ENCODE measurements around the gene ST3GAL4.

The ST3GAL4 gene

DNA sequence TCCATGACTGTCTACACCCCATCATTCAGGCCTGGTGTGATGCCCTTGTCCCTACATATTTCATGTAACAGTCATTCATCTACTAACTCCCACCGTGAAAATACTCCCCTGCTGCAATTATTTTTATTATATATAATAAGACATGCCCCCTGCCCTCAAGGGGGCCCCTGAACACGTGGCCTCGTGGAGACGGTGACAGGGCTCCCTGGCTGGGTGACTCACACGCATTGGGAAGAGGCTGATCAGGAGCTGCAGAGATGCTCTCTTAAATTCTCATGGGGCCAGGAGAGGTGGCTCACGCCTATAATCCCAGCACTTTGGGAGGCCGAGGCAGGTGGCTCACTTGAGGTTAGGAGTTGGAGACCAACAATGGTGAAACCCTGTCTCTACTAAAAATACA, 88.6 kb downstream of the ST3GAL4 start:
- DNase-seq (ENCODE audit: low read depth, low spot score), result no peak

DNA sequence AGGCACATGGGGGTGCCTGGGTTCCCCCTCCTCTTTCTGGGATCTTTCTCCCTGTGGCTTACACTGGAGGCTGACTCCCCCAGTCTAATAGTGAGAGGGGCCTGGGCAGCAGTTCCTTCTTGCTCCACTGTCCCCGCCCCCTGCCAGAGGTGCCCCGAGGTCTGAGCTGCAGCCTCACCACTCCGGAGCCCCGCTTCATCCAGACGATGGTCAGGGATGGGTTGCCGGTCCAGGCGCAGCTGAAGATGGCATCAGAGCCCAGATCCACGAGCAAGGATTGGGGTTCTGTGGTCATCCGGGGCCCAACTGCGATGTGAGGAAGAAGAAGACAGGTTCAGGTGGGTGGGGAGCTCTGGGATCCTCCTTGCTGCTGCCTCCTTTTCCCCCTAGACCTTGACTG, 91.1 kb downstream of the ST3GAL4 start:
- DNase-seq (ENCODE audit: low read depth, low spot score), result no peak

DNA sequence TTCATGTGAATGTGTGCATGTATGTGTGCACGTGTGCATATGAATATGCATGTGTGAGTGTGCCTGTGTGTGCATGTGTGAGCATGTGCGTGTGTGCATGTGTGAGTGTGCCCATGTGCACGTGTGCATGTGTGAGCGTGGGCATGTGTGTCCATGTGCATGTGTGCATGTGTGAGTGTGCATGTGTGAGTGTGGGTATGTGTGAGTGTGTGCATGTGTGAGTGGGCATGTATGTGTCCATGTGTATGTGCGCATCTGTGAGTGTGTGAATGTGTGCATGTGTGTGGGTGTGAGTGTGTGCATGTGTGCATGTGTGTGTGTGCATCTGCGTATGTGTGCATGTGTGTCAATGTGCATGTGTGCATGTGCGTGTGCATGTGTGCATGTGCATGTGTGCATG, 94.7 kb downstream of the ST3GAL4 start:
- no peak for DNase-seq (ENCODE audit: low read depth, low spot score)

DNA sequence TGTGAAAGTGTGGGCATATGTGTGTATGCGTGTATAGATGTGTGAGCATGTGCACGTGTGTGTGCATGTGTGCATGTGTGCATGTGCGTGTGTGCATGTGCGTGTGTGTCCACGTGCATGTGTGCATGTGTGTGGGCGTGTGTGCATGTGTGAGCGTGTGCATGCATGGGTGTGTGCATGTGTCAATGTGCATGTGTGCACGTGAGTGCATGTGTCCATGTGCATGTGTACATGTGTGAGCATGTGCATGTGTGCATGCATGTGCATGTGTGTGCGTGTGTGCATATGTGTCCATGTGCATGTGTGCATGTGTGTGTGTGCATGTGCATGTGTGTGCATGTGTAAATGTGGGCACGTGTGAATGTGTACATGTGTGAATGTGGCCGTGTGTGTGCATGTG, 95.3 kb downstream of the ST3GAL4 start:
- DNase-seq (ENCODE audit: low read depth, low spot score), result no peak

DNA sequence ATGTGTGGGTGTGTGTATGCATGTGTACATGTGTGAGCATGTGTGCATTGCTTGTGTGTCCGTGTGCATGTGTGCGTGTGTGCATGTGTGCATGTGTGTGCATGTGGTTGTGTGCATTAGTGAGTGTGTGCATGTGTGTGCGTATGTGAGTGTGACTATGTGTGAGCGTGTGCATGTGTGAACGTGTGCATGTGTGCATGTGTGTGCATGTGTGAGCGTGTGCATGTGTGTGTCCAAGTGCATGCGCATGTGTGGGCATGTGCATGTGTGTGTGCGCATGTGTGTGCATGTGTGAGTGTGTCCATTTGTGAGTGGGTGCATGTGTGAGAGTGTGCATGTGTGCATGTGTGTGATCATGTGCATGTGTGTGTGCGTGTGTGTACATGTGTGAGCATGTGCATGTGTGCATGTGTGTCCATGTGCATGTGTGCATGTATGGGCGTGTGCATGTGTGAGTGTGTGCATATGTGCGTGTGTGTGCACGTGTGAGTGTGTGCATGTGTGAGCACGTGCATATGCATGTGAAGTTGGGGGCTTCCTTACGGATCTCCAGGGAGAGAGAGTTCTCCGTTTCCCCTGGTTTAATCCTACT, 95.8 kb downstream of the ST3GAL4 start:
- no peak for DNase-seq (ENCODE audit: low read depth, low spot score)

DNA sequence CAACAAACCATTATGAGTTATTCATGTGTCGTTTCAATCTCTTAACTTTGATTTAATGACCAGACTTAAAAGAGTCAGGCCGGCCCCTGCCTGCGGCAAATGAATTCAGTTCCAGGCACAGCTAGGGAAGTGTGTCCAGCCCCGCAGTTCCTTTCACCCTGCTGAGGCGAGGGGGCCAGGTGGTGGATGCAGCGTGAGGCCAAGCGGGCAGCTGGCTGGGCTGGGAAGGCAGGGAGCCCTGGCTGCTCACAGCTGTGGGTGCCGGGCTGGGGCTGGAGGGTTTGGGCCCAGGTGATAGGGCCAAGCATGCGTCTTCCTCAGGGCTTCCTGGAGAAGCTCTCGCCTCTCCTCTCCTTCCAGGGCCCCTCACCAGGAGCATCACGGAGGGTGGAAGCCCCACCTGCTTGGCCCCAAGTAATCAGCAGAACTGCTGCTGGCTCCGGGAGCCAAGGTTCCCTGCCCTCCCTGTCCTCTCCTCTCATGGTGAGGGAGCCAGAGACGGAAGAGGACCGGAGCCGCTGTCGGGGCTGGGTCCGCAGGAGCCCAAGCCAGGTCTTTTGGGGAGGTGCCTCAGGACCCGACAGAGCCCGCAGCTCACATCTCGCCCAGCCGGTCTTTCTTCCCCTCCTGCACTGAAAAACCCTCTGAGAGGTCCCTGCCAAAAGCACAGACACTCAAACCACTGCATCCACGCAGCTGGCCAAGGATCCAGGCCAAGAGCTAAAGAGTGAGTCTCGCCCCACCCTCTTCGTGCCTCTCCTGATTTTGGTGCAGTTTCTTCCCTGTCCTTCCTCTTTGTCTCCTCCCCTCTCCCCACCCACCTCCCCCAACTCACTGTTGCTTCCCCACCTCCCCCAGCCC, 97.0 kb downstream of the ST3GAL4 start:
- DNase-seq (ENCODE audit: low read depth, low spot score), result no peak

DNA sequence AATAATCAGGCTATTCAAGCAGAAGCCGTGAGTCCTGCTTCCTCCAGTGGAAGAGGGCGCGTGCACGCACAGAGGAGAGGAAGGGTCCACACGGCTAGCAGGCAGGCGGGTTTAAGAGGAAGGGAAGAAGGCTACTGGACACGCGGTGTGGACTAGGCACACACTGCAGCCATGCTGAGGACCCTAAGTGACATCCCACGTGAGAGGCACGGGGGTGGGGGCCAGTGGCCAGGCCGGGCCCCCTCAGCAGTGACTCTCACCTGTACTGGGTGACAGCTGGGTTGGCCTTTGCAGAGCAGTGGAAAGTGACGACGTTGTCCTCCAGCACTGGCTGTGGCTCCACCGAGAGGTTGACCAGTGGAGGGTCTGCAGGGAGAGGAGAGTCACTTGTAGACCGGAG, 100.6 kb downstream of the ST3GAL4 start:
- no peak for DNase-seq (ENCODE audit: low read depth, low spot score)

DNA sequence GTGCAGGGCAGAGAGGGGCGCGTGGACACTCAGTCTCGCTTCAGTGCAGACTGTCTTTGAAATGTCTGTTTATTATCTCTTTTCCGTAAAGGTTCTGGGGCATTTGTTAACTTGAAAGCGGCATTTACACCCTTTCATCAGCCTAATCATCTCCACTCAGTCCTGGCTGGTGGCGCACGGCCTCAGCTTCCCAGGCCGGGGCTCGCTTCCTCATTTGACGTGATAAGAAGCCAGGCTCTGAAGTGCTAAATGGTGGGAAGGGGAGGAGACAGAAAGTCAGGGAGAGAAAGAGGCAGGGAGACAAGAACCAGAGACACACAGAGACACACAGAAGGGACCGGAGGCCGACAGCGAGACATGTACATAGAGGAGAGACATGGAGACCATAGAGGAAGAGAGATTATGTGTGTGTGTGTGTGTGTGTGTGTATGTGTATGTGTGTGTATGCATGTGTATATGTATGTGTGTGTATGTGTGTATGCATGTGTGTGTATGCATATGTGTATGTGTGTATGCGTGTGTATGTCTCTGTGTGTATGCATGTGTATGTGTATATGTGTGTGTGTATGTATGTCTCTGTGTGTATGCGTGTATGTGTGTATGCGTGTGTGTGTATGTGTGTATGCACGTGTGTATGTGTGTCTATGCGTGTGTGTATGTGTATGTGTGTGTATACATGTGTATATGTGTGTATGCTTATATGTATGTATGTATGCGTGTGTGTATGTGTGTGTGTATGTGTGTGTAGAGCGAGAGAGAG, 101.5 kb downstream of the ST3GAL4 start:
- DNase-seq (ENCODE audit: low read depth, low spot score), result no peak

DNA sequence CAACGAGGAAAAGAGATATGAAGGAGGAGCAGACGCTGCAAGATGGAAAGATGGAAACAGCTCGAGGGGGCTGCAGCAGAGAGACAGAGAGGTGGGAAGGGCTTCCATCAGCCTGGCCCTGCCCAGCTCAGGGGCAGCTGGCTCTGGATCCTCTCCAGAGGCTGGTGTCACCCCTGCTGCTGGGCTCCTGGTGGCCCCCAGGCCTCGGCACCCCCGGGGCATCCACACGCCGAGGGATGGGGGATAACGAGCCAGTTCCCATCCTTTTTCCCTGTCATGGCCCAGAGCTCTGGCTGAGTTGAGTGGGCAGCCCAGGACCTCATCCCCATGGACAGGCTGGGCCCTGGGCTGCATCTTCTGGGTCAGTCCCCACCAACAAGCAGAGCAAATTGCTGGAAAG, 102.3 kb downstream of the ST3GAL4 start:
- DNase-seq (ENCODE audit: low read depth, low spot score), result no peak

DNA sequence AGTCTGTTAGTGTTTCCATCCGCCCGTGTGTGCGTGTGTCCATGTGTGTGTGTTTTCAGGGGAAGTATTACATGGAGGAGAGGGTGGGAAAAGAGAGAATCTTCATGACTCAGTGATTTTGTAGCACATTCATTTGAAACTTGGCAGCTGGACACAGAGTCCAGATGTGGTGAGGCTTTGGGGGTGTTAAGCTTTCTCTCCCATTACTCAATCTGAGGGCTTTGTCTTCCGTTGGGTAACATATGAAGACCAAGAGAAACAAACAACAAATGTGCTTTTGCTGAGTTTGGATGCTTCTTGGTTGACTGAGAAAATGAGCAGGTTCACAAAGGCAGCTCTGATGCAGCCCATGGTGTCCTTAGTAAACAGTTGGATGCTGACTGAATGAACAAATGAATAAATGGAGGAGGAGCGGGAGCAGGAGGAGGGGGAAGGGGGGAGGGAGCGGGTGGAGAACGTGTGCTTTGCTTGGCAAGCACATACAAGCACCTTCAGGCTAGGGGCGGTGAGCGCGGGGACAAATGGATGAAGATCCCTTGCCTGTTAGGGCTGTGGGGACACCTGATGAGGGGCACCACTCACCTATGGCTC, 104.3 kb downstream of the ST3GAL4 start:
- DNase-seq (ENCODE audit: low read depth, low spot score), result no peak

DNA sequence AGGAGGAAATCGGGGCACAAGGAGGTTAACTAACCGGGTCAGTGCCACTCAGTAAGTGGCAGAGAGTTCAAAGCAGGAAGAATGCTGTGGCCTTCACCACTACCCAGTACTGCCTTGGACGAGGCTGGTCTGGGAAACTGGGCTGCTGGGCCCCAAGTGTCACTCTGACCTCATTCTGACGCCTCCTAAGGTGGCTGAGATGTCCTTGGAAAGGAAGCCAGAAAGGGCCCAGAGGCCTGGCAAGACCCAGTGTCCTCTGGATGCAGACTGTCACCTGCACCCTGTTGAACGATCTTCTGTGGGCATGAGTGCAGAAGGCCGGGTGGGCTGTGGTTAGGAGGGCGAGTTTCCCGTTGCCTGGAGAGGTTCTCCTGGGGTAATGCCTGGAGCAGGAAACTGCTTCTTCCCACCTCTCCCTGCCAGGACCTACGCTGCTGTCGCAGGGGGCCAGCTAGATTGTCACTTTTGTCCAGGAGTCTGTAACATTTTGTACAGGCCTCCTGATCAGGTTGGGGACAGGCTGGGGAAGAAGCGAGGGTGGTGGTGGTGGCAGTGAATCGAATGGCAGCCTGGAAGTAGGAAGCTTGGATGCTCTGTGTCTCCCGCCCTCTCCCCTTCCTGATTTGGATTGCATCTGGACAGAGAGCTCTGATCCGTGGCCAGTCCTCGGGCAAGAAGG, 105.1 kb downstream of the ST3GAL4 start:
- DNase-seq (ENCODE audit: low read depth, low spot score), result no peak

DNA sequence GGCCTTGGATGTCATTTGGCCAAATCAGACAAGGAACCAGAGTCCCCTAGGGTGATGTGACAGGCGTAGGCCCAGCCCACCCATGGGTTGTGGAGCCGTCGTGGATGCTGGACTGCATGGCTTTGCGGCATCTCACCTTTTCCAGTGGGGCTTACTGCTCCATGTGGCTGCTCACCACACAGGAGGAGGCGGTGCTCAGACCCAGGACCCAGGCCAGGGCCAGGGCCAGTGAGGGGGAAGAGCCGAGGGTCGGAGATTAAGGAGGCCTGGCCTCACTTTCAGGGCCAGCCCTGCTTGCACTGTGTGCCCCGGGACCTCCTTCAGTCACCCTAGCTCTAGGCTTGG, 105.6 kb downstream of the ST3GAL4 start:
- no peak for DNase-seq (ENCODE audit: low read depth, low spot score)

DNA sequence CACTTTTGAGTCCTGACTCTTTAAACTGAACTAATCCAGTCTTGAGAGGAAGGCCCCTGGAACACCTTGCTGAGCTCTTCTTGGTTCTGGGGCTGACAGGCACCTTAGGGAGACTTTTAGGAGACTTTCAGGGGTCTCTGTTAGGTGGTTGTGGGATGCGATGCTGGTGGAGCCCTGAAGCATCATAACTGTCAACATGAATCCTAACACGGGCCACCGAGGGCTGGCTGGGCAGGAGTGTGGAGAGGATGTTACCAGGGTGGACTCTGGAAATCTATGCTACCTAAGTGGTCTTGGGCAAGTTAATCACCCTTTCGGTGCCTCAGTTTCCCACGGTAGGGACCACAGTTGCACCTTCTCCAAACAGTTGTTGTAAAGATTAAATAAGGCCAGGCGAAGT, 106.5 kb downstream of the ST3GAL4 start:
- no peak for DNase-seq (ENCODE audit: low read depth, low spot score)

DNA sequence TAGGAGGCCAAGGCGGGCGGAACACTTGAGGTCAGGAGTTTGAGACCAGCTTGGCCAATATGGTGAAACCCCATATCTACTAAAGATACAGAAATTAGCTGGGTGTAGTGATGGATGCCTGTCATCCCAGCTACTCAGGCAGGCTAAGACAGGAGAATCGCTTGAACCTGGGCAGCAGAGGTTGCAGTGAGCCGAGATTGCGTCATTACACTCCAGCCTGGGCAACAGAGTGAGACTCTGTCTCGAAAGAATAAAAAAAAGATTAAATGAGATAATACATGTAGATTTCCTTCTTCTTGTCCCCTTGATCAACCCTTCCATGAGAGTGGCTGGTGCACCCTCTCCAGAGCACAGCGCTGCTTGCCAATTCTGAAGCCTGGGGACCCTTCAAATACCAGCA, 106.9 kb downstream of the ST3GAL4 start:
- no peak for DNase-seq (ENCODE audit: low read depth, low spot score)
